Measurements from ENCODE around the gene NEDD8. TPM values are rescaled to one million over a fixed set of nuclear protein-coding genes. Genes with fewer than 3 reads are reported as not detected.

NEDD8 gene
- total and polyA plus RNA-seq, 4 donors = 32.3 to 136 (median 78.1) TPM

- peak overlapping the region; percentile 59 to 87 (median 82) for H3K4me3 ChIP-seq (ENCODE audit: low read depth in 1 of 3, low read length in 3 of 3)
- H3K36me3 ChIP-seq (ENCODE audit: control insufficient read depth in 4 of 4, insufficient read depth in 3 of 4, low read depth in 1 of 4, low read length in 3 of 4) = peaks cover 0 to 34% (median 9%) of the 10 kb centered on the region in 4 donors
- TF ChIP-seq FOXA2 (IDR thresholded peaks at IDR 0.05) = no peak
- no peaks in the 10 kb centered on the region for H3K27me3 ChIP-seq (ENCODE audit: control insufficient read depth in 4 of 4, insufficient read depth in 4 of 4, low read length in 3 of 4)
- DNase-seq (ENCODE audit: low spot score) = no peak
- peaks cover 1 to 19% (median 5%) of the 10 kb centered on the region in 4 donors for H3K4me1 ChIP-seq (ENCODE audit: control insufficient read depth in 4 of 4, insufficient read depth in 4 of 4, low read length in 3 of 4)
- WGBS = 20% methylated on average over 13 of the region's 13 CpGs
- H3K9ac ChIP-seq (ENCODE audit: low read depth in 1 of 2, low read length in 2 of 2) = peak overlapping the region in 1 of 2 donors; percentile 48
- peak overlapping the region; percentile 92 to 96 for H3K27ac ChIP-seq (ENCODE audit: low read depth in 1 of 2, low read length in 2 of 2)
- no peaks in the 10 kb centered on the region for H3K9me3 ChIP-seq (ENCODE audit: control insufficient read depth in 4 of 4, low read length in 3 of 4)
Observed at GRCh38 chr14:24270537-24271133, 38.5 kb upstream of the NEDD8 start.

DNA sequence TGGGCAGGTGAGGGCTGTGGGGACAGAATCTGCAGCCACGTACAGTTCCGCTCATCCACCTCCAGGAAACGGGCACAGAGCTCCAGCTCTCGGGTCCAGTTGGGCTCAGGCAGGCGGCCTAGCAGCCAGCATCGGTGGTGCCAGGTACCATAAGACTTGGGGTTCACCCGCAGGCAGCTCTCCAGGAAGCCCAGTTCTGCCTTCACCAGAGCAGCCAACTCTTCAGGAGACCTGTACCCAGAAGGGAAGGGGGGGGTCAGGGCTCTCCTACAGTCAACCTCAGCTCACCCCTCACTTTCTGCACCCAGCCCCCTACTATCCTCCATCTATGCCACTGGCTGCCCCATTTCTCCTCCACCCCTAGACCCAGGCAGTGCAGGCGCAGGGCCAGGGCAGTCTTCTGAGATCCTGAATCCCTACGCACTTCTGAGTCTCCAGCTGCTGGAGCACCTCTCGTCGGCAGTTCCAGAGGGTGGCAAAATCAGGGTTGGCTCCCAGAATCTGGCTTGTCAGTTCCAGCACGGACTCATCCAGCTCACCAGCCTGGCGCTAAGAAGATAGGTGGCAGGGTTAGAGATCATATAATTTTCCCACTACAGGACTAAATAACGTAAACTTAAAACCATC, 37.9 kb upstream of the NEDD8 start:
- H3K36me3 ChIP-seq (ENCODE audit: control insufficient read depth in 4 of 4, insufficient read depth in 3 of 4, low read depth in 1 of 4, low read length in 3 of 4) = peaks cover 0 to 38% (median 10%) of the 10 kb centered on the region in 4 donors
- no peak for DNase-seq (ENCODE audit: low spot score)
- no peaks in the 10 kb centered on the region for H3K9me3 ChIP-seq (ENCODE audit: control insufficient read depth in 4 of 4, low read length in 3 of 4)
- no peak overlapping the region for H3K9ac ChIP-seq (ENCODE audit: low read depth in 1 of 2, low read length in 2 of 2)
- TF ChIP-seq SP1 (IDR thresholded peaks at IDR 0.05) = no peak
- TF ChIP-seq, protein P1, sequence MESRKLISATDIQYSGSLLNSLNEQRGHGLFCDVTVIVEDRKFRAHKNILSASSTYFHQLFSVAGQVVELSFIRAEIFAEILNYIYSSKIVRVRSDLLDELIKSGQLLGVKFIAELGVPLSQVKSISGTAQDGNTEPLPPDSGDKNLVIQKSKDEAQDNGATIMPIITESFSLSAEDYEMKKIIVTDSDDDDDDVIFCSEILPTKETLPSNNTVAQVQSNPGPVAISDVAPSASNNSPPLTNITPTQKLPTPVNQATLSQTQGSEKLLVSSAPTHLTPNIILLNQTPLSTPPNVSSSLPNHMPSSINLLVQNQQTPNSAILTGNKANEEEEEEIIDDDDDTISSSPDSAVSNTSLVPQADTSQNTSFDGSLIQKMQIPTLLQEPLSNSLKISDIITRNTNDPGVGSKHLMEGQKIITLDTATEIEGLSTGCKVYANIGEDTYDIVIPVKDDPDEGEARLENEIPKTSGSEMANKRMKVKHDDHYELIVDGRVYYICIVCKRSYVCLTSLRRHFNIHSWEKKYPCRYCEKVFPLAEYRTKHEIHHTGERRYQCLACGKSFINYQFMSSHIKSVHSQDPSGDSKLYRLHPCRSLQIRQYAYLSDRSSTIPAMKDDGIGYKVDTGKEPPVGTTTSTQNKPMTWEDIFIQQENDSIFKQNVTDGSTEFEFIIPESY (IDR thresholded peaks at IDR 0.05) = no peak
- TF ChIP-seq FOXA2 (IDR thresholded peaks at IDR 0.05) = no peak
- TF ChIP-seq RXRA (IDR thresholded peaks at IDR 0.05) = no peak
- no peak for TF ChIP-seq GABPA (IDR thresholded peaks at IDR 0.05 in 1 of 2, conservative IDR thresholded peaks at IDR 0.05 in 1 of 2)
- TF ChIP-seq EGR1 (IDR thresholded peaks at IDR 0.05; ENCODE audit: low read depth in 2 of 2) = no peak
- TF ChIP-seq ATF3 (IDR thresholded peaks at IDR 0.05) = no peak
- TF ChIP-seq TAF1 (conservative IDR thresholded peaks at IDR 0.05) = no peak
- no peak for TF ChIP-seq NR2F2 (IDR thresholded peaks at IDR 0.05)
- TF ChIP-seq MAX (IDR thresholded peaks at IDR 0.05) = no peak
- TF ChIP-seq JUND (IDR thresholded peaks at IDR 0.05) = no peak
- no peak for TF ChIP-seq CTCF (IDR thresholded peaks at IDR 0.05; ENCODE audit: low read depth, low read length, missing input control)
- TF ChIP-seq RAD21 (IDR thresholded peaks at IDR 0.05) = no peak
- no peak for TF ChIP-seq REST (IDR thresholded peaks at IDR 0.05)
- no peak for TF ChIP-seq HNF4A (conservative IDR thresholded peaks at IDR 0.05)
- 95% methylated on average over 14 of the region's 14 CpGs for WGBS
- no peak overlapping the region for H3K4me3 ChIP-seq (ENCODE audit: low read depth in 1 of 3, low read length in 3 of 3)
- H3K27me3 ChIP-seq (ENCODE audit: control insufficient read depth in 4 of 4, insufficient read depth in 4 of 4, low read length in 3 of 4) = no peaks in the 10 kb centered on the region
- no peak overlapping the region for H3K27ac ChIP-seq (ENCODE audit: low read depth in 1 of 2, low read length in 2 of 2)
- H3K4me1 ChIP-seq (ENCODE audit: control insufficient read depth in 4 of 4, insufficient read depth in 4 of 4, low read length in 3 of 4) = peaks cover 1 to 19% (median 4%) of the 10 kb centered on the region in 4 donors
